ENCODE data around the gene NGDN. TPM values are rescaled to one million over a fixed set of nuclear protein-coding genes. Genes with fewer than 3 reads are reported as not detected.

Gene NGDN
- total and polyA plus RNA-seq, 2 of the 4 experiments (the other 2 are of a cell fraction), result 48.1 to 49.8 TPM

GRCh38 chr14:23485326-23485725, 15.8 kb downstream of the NGDN start:
- no peak overlapping the region for H3K14ac ChIP-seq (replicated peaks; ENCODE audit: low read depth, low read length)
- H3K79me1 ChIP-seq (ENCODE audit: low read depth in 1 of 2, low read length in 2 of 2), result no peaks in the 10 kb centered on the region; a peak in 1 of 4 replicates
- H4K5ac ChIP-seq (ENCODE audit: low read depth, low read length), result no peak overlapping the region
- POLR2A ChIA-PET (ENCODE audit: unreplicated experiment), result interaction anchor here (0.6 kb wide), 1 partner anchor 13 kb away, joined by 4 read pairs; no protein-coding TSS in a partner anchor
- no peak overlapping the region for H3K4me3 ChIP-seq (ENCODE audit: insufficient read depth, low read depth, low read length)
- no peak overlapping the region for H2AFZ ChIP-seq (replicated peaks; ENCODE audit: low read length, poor library complexity)
- no peaks in the 10 kb centered on the region for H3K27me3 ChIP-seq (ENCODE audit: control insufficient read depth, insufficient read depth, low read length)
- CTCF ChIA-PET, result interaction anchor here (2.9 kb wide), 1 partner anchor 74 kb away, joined by 11 read pairs; no protein-coding TSS in a partner anchor
- dilution Hi-C loops (cut with HindIII; ENCODE audit: low sequenced_read_pairs, unreplicated experiment) (no loop called here), in situ Hi-C loops (cut with MboI; ENCODE audit: low sequenced_read_pairs) (no loop called here), intact Hi-C loops (cut with micrococcal nuclease) (no loop called here)
- no peak overlapping the region for H3K9ac ChIP-seq (ENCODE audit: low read depth, low read length)
- no peak overlapping the region for H2AK9ac ChIP-seq (replicated peaks; ENCODE audit: low read depth, low read length, poor library complexity)
- H3K9me3 ChIP-seq (ENCODE audit: control insufficient read depth, insufficient read depth, low read length), result no peaks in the 10 kb centered on the region
- H4K20me1 ChIP-seq (ENCODE audit: insufficient read depth, low read length), result peaks cover 4% of the 10 kb centered on the region; the same call in 1 of the 2 replicates
- no peak overlapping the region for H3K23ac ChIP-seq (ENCODE audit: low read depth, low read length)
- no peak for DNase-seq
- H3K4ac ChIP-seq (ENCODE audit: low read depth, low read length), result no peak overlapping the region
- H4K91ac ChIP-seq (ENCODE audit: insufficient read depth, low read depth, low read length), result no peak overlapping the region
- H3K4me2 ChIP-seq (ENCODE audit: low read depth, low read length), result no peak overlapping the region
- no peak overlapping the region for H2BK5ac ChIP-seq (ENCODE audit: low read depth, low read length, poor library complexity, severe bottlenecking)
- H3K36me3 ChIP-seq (ENCODE audit: control insufficient read depth, insufficient read depth, low read length), result peaks cover 6% of the 10 kb centered on the region
- ATAC-seq (ENCODE audit: low read depth), result no peak
- H3K4me1 ChIP-seq (ENCODE audit: control insufficient read depth, insufficient read depth, low read length), result no peaks in the 10 kb centered on the region
- no peak overlapping the region for H4K8ac ChIP-seq (ENCODE audit: low read depth in 2 of 2, low read length in 2 of 2)
- no peak overlapping the region for H2BK15ac ChIP-seq (ENCODE audit: low read depth, low read length)
- H3K18ac ChIP-seq (ENCODE audit: low read depth, low read length), result no peak overlapping the region
- no TSS peak for BruUV-seq (replicated peaks)
- H3K9me1 ChIP-seq (ENCODE audit: insufficient read depth, low read length), result no peaks in the 10 kb centered on the region
- H3K56ac ChIP-seq (ENCODE audit: extremely low read depth, insufficient read depth, low read length), result no peak overlapping the region
- H2BK120ac ChIP-seq (ENCODE audit: low read depth, low read length), result no peak overlapping the region
- H2AK5ac ChIP-seq (ENCODE audit: low read depth, low read length), result no peak overlapping the region
- H3K27ac ChIP-seq (ENCODE audit: insufficient read depth, low read length), result no peak overlapping the region
- no peak overlapping the region for H2BK20ac ChIP-seq (ENCODE audit: low read depth, low read length)
- WGBS, 2 experiments (ENCODE audit: extremely low coverage in 2 of 2, insufficient read length in 1 of 2), result no CpG with 5 or more reads among the region's 4 CpGs
- TF ChIP-seq MAZ (IDR thresholded peaks at IDR 0.05; ENCODE audit: borderline replicate concordance, low read depth, low read length) (no peak), BHLHE40 (IDR thresholded peaks at IDR 0.05; ENCODE audit: low read depth, low read length) (no peak), FOS (IDR thresholded peaks at IDR 0.05; ENCODE audit: low read depth, low read length) (no peak), MXI1 (IDR thresholded peaks at IDR 0.05; ENCODE audit: borderline replicate concordance, low read depth, low read length) (no peak), CEBPB (IDR thresholded peaks at IDR 0.05; ENCODE audit: low read depth, low read length) (no peak), NFE2L2 (IDR thresholded peaks at IDR 0.05; ENCODE audit: low read depth, low read length) (no peak), RAD21 (IDR thresholded peaks at IDR 0.05; ENCODE audit: low read length) (no peak), CHD1 (IDR thresholded peaks at IDR 0.05; ENCODE audit: low read depth, low read length) (no peak), POLR2A (IDR thresholded peaks at IDR 0.05; ENCODE audit: low read depth, low read length) (no peak), RFX5 (IDR thresholded peaks at IDR 0.05; ENCODE audit: low read depth, low read length) (no peak), ELK1 (IDR thresholded peaks at IDR 0.05; ENCODE audit: borderline replicate concordance, low read depth, low read length) (no peak), RCOR1 (IDR thresholded peaks at IDR 0.05; ENCODE audit: insufficient replicate concordance, low read length) (no peak), MAFK (IDR thresholded peaks at IDR 0.05; ENCODE audit: low read depth, low read length) (no peak), CTCF (conservative IDR thresholded peaks at IDR 0.05; ENCODE audit: low read depth, low read length) (no peak), SMC3 (IDR thresholded peaks at IDR 0.05; ENCODE audit: low read depth, low read length) (no peak)
- TF ChIP-seq, protein P1, sequence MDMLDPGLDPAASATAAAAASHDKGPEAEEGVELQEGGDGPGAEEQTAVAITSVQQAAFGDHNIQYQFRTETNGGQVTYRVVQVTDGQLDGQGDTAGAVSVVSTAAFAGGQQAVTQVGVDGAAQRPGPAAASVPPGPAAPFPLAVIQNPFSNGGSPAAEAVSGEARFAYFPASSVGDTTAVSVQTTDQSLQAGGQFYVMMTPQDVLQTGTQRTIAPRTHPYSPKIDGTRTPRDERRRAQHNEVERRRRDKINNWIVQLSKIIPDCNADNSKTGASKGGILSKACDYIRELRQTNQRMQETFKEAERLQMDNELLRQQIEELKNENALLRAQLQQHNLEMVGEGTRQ (IDR thresholded peaks at IDR 0.05; ENCODE audit: low read depth, low read length), result no peak

All from IMR-90 (cell line).